GM18873 (cell line): ENCODE measurements around the gene RNPC3.

Experiments
- ATAC-seq: cut with Tn5 transposase; IDR thresholded peaks from one replicate; pipeline ENCODE4 v1.9.1; 2021; ENCODE audit warnings: mild to moderate bottlenecking, moderate library complexity, moderate number of reproducible peaks; ENCODE audit not compliant: unreplicated experiment, low FRiP score

RNPC3 gene, protein sequence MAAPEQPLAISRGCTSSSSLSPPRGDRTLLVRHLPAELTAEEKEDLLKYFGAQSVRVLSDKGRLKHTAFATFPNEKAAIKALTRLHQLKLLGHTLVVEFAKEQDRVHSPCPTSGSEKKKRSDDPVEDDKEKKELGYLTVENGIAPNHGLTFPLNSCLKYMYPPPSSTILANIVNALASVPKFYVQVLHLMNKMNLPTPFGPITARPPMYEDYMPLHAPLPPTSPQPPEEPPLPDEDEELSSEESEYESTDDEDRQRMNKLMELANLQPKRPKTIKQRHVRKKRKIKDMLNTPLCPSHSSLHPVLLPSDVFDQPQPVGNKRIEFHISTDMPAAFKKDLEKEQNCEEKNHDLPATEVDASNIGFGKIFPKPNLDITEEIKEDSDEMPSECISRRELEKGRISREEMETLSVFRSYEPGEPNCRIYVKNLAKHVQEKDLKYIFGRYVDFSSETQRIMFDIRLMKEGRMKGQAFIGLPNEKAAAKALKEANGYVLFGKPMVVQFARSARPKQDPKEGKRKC

DNA sequence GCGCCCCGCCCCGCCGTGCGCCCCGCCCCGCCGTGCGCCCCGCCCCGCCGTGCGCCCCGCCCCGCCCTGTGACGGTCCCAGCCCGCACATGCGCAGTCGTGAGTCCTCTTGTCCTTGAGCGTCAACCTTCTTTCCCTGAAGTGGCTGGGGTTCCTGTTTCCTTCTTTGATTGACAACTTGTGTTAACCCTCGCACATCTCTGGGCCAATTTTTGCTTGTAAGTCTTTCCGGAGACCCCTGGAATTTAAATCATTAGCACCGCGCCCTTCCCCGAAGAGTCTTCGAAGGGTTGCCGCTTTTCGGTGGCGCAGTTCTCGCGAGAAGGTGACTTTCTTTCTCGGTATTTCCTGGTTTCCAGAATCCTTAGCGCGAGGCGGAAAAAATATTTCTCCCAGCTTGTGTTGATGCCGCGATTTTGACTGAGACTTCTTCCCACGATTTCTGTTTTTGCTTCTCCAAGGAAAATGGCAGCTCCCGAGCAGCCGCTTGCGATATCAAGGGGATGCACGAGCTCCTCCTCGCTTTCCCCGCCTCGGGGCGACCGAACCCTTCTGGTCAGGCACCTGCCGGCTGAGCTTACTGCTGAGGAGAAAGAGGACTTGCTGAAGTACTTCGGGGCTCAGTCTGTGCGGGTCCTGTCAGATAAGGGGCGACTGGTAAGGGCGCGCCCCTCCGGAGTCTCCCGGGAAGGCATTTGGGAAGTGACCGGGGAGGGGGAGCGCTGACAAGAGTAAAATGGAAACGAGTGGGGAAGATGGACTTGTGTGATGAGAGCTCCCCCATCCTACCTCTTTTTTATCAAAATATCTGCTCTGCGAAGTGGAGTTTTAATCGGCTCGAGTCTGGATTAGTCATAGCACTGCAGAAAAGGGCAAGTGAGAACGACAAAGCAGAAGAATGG is at the start of gene RNPC3:
Gene RNPC3 (plus strand): TSS at position 93 of the 901 bp plus-strand sequence. CDS start 372 bp downstream, at position 465.
- ATAC-seq = peak; percentile 79

DNA sequence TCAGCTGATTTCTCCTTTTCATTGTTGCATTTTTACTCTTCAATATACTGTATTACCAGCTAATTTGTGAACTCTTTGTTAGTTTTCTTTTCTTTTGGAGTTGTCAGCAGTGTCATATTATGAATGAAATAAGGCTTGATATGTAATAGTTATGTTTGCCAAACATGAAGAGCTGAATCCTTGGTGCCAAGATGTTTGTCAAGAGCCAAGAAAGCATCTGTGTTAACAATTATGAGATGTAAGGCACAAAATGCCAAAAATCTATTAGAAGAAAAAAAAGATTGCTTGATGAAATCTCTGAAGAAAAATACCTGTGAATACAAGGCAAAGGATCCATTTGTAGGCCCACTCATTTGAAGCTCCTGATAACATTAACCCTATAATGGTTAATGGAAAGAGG is 48.4 kb upstream of the RNPC3 start:
- ATAC-seq = no peak

DNA sequence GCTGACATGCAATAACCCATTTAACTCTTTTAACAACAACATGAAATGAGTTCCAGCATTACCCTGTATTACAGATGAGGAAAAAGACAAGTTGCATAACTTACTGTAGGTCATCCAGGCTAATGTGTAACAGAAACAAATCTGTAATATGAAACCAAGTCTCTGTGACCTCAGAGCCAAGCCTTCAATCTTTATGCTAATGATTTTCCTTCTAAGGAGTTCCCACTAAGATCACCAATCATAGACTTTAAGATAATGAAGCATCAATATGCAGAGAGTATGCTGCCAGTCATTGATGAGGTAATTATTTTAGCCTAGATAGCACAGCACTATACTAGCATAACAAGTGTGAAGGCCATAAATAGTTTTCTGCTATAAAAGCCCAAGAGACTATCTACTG is 35.6 kb upstream of the RNPC3 start:
- ATAC-seq = no peak

DNA sequence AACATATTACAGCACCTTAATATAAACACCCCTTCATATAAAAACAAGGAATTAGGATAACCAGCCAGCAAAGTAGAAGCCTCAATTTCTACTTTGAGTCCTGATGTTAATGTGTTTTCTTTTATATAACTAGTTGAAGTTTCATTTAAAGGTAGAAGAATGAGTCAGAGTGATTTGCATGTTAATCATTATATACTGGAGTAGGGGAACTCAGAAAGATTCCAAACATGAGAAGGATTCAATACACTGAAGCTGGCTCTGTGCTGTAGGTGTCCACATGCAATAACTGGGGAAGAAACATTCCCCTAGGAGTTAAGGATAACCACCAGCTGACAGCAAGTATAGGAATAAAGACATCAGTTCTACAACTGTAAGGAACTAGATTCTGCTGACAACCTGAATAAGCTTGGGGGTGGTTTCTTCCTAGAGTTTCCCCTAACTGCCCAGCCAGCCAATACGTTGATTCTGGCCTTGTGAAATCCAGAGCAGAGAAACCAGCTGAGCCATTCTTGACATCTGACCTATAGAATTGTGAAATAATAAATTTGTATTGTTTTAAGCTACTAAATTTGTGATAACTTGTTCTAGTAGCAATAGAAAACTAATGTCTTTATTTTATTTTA is 33.4 kb upstream of the RNPC3 start:
- ATAC-seq = no peak

DNA sequence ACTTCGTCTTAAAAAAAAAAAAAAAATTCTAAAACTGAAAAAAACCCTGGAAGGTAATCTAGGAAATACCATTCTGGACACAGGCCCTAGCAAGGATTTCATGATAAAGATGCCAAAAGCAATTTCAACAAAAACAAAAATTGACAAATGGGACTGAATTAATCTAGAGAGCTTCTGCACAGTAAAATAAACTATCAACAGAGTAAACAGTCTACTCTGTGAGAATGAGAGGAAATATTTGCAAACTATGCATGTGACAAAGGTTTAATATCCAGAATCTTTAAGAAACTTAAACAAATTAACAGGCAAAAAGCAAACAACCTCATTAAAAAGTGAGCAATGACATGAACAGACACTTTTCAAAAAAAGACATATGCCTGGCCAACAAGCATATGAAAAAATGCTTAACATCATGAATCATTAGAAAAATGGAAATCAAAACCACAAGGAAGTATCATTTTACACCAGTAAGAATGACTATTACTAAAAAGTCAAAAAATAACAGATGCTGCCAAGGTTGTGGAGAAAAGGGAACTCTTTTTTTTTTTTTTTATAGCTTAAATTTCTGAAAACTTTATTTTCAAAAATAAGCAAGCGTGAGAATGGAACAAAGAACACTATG is 29.4 kb upstream of the RNPC3 start:
- no peak for ATAC-seq

DNA sequence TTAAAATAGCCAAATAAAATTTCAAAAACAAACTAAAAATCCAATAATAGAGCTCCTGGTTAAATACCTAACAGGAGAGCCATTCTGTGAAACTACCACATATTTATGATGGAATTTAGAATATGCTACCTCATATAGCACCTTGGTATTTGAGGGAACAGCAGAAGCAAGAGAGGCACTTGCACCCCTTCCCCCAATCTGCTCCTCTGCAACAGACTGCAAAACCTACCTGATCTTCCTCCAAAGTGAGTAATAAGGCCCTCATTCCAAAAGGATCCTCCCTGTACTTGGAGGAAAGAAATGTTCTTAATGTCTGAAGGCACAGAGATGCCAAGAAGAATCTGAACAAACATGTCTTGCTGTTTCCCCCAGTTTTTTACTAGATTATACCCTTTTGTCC is 28.1 kb upstream of the RNPC3 start:
- ATAC-seq = no peak

DNA sequence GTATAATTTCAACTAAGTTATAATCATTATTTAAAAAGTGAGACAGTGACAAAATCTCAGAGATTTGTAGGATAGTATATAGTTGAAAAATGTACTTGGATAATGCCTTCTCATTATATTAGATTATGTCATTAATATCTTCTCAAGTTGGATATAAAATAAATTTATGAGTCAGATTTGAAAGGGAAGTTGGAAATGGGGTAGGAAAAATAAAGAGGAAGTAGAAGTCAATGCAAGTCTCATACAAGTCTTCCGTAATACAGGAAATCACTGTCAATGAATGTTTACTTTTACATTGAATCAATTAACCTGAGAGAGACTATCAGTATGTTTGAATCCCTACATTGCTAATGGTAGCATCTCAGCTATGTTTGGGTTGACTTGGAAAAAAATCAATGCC is 16.2 kb upstream of the RNPC3 start:
- no peak for ATAC-seq

DNA sequence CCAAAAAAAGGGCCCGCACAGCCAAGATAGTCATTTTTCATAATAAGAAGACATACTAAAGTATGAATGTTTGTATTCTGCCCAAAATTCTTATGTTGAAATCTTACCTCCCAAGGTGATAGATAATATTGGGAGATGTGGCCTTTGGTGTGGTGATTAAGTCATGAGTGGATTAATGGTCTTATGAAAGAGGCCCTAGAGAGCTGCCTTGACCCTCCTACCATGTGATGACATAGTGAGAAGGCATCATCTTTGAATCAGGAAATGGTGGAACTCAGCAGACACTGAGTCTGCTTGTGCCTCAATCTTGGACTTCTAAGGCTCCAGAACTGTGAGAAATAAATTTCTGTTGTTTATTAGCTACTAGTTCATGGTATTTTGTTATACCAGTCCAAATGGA is 11.8 kb upstream of the RNPC3 start:
- ATAC-seq = no peak

DNA sequence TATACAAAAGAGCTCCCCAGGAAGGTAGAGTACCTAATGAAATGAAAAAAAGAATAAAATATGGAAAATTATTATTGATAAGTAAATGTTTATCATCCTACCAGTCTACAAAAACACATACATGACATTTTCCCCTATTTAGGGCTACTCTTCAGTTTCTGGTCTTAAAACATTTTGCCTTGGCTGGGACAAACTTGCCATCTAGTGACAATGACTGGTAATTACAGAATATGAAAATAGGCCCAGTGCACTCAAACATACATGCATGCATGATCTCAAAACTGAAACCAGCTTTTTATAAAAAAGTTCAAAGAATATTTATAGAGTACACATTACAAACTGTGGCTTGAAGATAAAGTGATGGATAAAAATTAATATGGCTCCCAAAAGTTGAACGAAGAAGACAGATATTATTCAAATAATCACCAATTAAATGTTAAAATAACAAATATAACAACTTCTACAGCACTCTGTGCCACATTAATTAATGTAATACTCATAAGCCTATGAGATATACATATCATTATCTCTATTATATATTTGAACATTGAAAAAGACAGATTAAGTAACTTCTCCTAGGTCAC is 10.5 kb upstream of the RNPC3 start:
- peak; percentile 81 for ATAC-seq

DNA sequence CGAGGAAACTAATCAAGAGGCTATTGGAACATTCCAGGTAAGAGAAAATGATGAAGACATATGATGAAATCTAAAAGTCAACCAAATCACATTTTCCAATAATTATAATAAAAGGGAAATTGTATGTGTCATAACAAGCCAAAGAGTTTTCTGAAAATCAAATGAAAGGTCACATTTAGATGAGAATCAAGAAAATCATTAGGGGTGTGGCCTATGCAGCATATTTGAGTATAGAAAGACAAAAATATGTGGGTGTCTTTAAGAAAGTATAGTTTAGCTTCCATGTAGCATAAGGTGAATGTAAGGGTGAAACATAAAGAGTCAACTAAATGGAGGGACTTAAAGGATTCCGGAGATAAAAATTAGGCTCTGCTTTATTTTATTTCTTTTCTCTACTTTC is 9.2 kb upstream of the RNPC3 start:
- no peak for ATAC-seq

DNA sequence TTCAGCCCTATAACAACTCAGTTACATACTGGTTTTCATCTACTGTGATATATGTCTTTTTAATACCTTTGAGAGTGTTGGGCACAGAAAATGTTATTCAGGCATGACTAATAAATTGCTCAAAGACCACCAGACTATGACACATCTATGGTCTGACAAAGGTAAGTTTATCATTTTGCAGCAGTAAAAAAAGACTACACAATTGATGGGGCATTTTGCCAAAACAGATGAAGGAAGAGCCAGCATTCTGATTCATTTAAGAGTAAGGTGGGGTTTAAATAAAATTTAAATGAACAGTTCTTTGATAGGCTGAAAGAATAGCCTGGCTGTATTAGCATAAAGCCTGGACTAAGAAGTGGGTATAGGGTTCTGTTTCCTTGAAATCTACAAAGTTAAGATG is 8.8 kb upstream of the RNPC3 start:
- ATAC-seq = no peak

DNA sequence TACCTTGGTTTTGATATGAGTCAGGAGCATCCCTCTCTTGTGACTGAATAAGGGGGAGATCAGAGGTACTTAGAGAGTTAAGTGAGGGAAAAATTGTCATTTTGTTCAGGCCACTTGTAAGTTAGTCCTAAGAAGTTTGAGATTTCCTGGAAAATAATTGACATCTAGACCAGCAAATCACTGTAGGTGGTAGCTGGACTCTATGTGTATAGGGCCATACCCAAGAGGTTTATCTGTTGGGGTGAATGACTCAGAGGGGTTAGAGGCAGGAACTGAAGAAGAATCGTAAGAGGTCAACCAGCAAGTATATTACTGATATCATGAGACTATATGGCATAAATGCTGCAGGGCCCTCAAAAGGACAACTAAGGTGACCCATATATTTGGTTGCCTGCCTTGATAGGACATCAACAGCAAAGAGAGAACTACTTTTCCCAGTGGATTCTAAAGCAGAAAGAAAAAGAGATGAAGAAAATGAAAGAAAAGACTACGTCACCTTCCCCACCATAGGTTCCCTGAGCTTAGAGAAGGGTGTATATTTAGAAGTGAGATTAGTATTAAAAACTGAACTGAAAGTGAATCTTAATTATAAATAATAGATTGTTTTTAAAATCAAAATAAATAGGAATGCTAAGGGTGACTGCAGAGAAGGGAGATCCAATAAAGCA is 8.0 kb upstream of the RNPC3 start:
- peak; percentile 76 for ATAC-seq

DNA sequence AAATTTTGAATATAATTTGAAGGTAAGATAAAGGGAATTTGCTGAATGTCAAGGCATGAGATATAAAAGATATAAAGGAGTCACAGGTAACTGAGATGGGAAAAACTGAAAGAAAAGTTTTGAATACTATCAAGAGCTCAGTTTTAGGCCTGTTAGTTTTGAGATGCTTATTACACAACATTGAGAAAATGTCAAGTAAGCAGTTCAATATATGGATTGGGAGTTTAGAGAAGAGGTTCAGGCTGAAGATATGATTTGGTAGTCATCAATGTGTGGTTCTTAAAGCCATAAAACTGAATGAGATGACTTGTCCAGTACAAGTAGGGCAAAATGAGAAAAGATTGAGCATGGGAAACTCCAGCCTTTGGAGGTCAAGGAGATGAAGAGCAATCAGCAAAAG is 4.7 kb upstream of the RNPC3 start:
- no peak for ATAC-seq

DNA sequence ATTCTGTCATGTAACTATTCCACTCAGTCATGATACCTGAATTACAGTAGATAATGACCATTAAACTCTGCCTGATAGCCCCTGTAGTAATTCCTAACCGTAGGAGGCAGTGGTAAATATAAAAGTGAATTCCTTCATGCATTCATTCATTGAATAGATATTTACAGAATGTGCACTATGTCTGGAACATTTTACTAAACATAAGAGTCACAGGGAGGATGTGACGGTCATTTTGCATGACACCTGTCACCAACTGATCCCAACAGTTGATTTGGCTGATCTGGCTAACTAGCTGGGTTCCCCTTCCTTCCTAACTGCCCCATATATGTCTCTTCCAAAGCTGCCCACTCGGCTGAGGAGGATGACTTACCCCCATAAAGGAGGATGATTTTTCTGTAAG is 2.2 kb upstream of the RNPC3 start:
- ATAC-seq = no peak

DNA sequence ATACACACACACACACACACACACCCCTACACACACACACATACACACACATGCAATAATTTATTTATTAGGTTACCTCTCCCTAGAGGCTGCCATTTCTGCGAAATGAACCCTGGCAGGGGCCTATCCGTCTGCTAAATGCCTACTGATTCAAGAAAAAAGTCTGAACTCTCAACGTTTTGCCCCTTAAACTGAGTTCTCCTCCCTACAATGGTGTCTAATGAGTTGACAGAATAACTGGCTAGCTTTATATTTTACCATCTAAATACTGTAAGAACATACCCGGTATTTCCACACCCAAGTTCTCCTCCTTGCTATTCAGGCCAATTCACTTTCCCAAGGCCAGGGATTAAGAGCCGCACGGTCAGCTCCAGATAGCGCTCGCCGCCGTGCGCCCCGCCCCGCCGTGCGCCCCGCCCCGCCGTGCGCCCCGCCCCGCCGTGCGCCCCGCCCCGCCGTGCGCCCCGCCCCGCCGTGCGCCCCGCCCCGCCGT is 339 bp upstream of the RNPC3 start:
- peak; percentile 38 for ATAC-seq

DNA sequence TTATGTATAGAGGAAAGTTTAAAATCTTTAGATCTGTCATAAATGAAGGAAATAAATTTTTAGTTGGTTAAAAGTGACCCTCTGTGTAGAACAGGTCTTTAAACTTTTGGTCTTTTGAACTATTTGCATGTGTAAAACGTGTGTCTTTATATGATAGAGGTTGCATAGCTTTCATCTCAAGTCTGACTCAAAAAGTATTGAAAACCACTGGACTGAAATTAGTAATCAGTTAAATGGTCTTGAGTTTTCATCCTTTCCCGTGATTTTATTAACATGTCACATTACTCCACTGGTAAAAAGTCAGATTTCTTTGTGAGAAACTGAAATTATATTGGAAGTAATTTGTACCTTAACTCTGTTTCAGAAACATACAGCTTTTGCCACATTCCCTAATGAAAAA is 1.8 kb downstream of the RNPC3 start:
- ATAC-seq = no peak

DNA sequence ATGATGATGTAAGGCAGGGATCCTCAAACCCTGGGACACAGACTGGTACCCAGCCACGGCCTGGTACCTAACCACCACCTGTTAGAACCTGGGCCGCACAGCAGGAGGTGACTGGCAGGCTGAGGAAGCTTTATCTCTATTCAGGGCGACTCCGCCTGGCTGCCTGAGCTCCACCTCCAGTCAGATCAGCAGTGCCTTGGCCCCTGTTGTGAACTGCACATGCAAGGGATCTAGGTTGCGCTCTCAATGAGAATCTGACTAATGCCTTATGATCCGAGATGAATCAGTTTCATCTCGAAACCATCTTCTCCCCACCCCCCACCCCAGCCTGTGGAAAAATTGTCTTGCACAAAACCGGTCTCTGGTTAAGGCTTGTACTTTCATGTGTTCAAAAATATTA is 4.2 kb downstream of the RNPC3 start:
- ATAC-seq = no peak

DNA sequence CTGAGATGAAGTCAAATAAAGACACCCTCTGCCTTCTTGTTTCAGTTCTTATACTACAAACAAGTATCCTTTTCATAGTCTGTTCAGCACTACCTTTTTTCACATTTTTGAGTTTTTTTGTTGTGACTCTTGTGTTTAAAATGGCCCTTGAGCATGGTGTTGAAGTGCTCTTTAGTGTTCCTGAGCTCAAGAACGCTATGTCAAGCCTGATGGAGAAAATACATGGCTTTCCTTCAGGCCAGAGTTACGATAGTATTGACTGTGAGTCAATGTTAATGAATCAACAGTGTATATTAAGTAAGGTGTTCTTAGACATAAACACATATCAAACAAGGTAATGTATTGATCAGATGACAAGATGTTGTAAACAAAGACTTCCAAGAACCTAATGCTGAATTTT is 12.7 kb downstream of the RNPC3 start:
- no peak for ATAC-seq

DNA sequence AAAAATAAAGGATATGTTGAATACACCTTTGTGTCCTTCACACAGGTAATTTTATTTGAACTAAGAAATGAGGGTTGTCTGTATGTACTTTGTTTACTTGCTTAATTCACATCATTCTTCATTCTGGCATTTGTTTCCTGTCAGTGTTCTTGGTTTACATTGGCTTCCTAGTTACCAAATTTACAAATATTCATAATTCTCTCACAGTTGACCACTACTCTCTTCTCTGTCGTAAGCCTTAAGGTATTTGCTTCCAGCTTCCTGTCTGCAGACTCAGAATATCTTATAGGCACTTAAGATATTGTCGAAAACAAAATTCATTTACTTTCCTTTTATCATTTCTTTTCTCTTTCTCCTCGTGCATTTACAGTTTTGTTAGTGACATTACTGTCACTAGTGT is 15.9 kb downstream of the RNPC3 start:
- no peak for ATAC-seq
